HG03280 (cell line): ENCODE results near the gene ARL8A.

Source experiments
- ATAC-seq: cut with Tn5 transposase; IDR thresholded peaks from one replicate; pipeline ENCODE4 v1.9.1; 2021; ENCODE audit warnings: mild to moderate bottlenecking, moderate library complexity; ENCODE audit not compliant: unreplicated experiment

ARL8A gene

GRCh38 chr1:202084791-202085681 is 59.5 kb downstream of the ARL8A start:
- no peak for ATAC-seq
